Measurements from ENCODE around the gene FER. TPM values are rescaled to one million over a fixed set of nuclear protein-coding genes. Genes with fewer than 3 reads are reported as not detected.

Gene FER
- total and polyA plus RNA-seq, 8 donors = 1.4 to 15.3 (median 6.2) TPM

DNA sequence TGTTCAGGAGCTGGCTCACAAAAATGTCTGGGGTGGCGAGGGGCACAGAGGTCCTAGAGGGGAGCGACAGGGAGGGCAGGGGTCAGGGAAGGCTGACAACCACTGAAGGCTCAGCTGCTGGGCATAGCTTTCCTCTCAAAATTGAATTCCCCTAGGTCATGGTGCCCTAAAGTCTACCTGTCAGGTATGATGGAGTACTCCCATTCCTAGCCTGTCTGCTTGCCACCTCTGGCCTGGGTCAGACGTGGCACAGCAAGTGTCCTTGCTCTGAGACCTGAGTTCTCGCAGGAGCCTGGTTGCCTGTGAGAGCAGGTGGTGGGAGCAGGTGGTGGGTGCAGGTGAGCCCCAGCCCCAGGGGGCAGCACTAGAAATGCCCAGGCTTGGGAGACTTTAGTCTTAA, 486.7 kb downstream of the FER start:
- intact Hi-C loops (cut with DNase I) = no loop called here
- Histone ChIP-seq H3K27ac (no peak overlapping the region), H3K4me3 (no peak overlapping the region), H3K36me3 (no peaks in the 10 kb centered on the region), H3K27me3 (no peaks in the 10 kb centered on the region), H3K4me1 (no peaks in the 10 kb centered on the region), H3K9me3 (no peaks in the 10 kb centered on the region)
- 78 to 85% methylated on average over 4 of the region's 4 CpGs for WGBS, 2 donors
- TF ChIP-seq, protein P1, sequence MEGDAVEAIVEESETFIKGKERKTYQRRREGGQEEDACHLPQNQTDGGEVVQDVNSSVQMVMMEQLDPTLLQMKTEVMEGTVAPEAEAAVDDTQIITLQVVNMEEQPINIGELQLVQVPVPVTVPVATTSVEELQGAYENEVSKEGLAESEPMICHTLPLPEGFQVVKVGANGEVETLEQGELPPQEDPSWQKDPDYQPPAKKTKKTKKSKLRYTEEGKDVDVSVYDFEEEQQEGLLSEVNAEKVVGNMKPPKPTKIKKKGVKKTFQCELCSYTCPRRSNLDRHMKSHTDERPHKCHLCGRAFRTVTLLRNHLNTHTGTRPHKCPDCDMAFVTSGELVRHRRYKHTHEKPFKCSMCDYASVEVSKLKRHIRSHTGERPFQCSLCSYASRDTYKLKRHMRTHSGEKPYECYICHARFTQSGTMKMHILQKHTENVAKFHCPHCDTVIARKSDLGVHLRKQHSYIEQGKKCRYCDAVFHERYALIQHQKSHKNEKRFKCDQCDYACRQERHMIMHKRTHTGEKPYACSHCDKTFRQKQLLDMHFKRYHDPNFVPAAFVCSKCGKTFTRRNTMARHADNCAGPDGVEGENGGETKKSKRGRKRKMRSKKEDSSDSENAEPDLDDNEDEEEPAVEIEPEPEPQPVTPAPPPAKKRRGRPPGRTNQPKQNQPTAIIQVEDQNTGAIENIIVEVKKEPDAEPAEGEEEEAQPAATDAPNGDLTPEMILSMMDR (IDR thresholded peaks at IDR 0.05) = no peak
- ATAC-seq = no peak
- FAIRE-seq = no peak
- no peak for DNase-seq

DNA sequence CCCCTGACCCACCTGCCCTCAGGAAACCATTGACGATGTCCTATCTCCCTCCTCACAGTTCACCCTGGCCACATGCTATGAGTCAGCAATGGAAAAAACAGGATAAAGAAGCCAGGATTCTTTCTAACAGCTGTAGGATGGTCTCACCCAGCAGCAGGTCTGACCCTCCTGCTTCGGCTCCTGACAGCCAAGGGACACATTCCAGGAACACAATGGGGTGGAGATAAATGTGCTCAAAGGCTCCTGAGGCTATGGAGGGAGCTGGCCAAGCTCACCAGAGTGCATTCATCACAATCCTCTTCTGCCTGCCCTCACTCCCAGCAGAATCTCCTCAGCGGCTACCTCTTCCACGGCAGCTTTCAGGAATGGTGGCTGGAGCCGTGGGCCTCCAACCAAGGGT, 491.8 kb downstream of the FER start:
- no peak for DNase-seq
- no peaks in the 10 kb centered on the region for H3K4me1 ChIP-seq
- ATAC-seq = no peak
- intact Hi-C loops (cut with DNase I) = no loop called here
- TF ChIP-seq, protein P1 (IDR thresholded peaks at IDR 0.05) = no peak
- no peaks in the 10 kb centered on the region for H3K36me3 ChIP-seq
- H3K27me3 ChIP-seq = no peaks in the 10 kb centered on the region
- no peak for FAIRE-seq
- H3K27ac ChIP-seq = no peak overlapping the region
- no peak overlapping the region for H3K4me3 ChIP-seq
- WGBS, 2 donors = 84 to 88% methylated on average over 5 of the region's 5 CpGs
- H3K9me3 ChIP-seq = no peaks in the 10 kb centered on the region

DNA sequence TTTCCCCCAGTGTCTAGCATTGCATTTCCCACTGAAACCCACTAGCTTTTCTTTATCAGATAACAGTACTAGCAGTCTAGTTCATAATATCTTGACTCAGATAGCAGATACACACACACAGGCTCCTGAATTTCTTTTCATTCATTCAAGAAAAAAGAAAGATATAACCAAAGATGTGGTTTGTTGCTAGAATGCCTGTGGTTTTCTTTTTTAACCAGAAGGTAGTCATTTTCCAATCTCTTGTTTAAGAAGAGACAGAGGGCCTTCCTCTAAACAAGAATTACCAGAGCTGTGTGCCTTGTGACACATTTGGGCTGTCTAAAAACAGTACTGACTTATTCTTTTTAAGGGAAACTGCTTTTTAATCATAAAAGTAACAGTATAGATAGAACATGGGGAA, 494.8 kb downstream of the FER start:
- H3K27me3 ChIP-seq = no peaks in the 10 kb centered on the region
- ATAC-seq = no peak
- no peak overlapping the region for H3K27ac ChIP-seq
- no peak for DNase-seq
- TF ChIP-seq, protein P1 (IDR thresholded peaks at IDR 0.05) = no peak
- intact Hi-C loops (cut with DNase I) = no loop called here
- H3K4me3 ChIP-seq = no peak overlapping the region
- no peaks in the 10 kb centered on the region for H3K36me3 ChIP-seq
- no peaks in the 10 kb centered on the region for H3K9me3 ChIP-seq
- FAIRE-seq = no peak
- no peaks in the 10 kb centered on the region for H3K4me1 ChIP-seq

DNA sequence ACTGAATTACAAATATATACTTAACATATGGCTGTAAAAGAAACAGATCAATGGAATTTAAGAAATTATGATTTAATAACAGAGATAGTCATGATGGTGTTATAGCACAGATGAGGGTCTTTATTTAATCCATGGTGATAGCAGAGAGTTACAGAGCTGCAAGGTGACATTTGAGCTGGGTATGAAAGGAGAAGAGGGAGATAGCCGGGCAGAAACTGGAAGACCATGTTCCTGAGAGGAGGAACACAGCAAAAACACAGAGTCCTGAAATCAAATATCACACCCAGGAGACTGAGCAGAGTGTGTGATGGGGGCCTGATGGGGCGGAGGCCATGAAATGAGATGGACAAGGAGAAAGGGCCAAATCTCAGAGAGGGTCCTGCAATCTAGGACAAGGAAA, 498.7 kb downstream of the FER start:
- TF ChIP-seq, protein P1 (IDR thresholded peaks at IDR 0.05) = no peak
- ATAC-seq = no peak
- Histone ChIP-seq H3K27ac (no peak overlapping the region), H3K4me3 (no peak overlapping the region), H3K27me3 (no peaks in the 10 kb centered on the region), H3K4me1 (no peaks in the 10 kb centered on the region), H3K36me3 (no peaks in the 10 kb centered on the region), H3K9me3 (no peaks in the 10 kb centered on the region)
- no peak for FAIRE-seq
- intact Hi-C loops (cut with DNase I) = no loop called here
- 98% methylated on average over 2 of the region's 2 CpGs for whole genome bisulfite sequencing, 2 donors
- no peak for DNase-seq

Measured in pancreas (tissue), 10 donors.